Measurements from ENCODE around the gene ST14.
"Not testable (repeated sequence)": the region's sequence is repeated elsewhere in the genome, so short reads cannot be mapped to it uniquely, and the experiment has no call there.

Gene ST14

GRCh38 chr11:130237282-130238006, 77.9 kb downstream of the ST14 start:
- no peak for DNase-seq

GRCh38 chr11:130241713-130242112, 82.1 kb downstream of the ST14 start:
- no peak for DNase-seq

GRCh38 chr11:130243816-130244215, 84.2 kb downstream of the ST14 start:
- DNase-seq = no peak

- DNase-seq = no peak
Measured at GRCh38 chr11:130244848-130245247, 85.3 kb downstream of the ST14 start.

- DNase-seq = not testable (repeated sequence)
Measured at GRCh38 chr11:130245375-130245774, 85.8 kb downstream of the ST14 start.

DNA sequence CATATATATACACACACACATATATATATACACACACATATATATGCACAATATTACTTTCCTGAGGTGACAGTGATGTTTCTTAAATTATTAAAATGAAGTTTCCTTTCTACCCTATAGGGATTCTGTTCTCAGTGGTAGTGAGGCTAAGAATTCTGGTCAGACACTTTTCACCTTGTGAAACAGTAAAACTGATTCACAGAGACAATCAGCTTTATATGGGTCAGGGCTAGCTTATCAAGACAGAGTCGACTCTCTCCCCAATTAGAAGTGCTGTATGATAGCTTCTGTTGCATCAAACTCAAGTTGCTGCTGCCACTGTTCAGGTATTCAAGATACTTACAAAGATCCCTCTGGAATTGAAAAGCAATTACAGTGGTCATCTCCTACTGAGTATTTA, 86.7 kb downstream of the ST14 start:
- no peak for DNase-seq

DNA sequence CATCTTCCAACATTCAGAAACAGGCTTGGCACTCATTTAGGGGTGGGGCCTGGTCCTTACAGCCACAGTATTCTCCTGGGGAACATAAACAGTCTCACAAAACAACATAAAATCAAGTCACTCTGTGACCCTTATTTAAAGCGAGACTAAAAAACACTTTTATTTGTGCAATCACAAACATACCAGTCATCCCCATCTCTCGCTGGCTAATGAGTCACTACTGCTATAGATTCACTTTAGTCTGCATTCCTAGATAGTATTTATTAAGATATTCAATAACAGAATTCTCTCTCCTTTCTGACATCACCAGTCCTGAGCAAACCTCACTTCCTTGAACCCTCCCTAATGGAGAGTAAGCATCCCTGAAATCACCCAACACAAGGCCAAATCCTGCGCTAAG, 87.2 kb downstream of the ST14 start:
- DNase-seq = no peak

DNA sequence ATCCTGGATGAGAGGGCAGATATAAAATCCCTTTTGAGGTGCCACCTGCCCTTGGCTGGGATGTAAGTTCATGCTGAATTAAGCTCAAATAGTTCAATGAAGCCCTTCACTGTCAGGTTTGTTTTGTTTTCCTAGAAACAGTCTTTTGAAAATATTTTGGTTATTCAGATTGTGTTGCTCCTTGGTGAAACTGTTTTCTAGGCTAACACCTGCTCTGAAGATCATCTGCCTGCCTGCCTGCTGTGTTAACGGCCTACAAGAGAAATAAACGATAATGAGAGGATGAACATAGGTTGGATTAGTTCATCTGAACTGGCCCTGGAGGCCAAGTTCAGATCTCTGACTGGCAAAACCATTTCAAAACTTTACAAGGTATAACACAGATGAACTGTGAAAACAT, 87.7 kb downstream of the ST14 start:
- no peak for DNase-seq

- DNase-seq = no peak
Measured at GRCh38 chr11:130249371-130249770, 89.8 kb downstream of the ST14 start.

GRCh38 chr11:130249929-130250328, 90.3 kb downstream of the ST14 start:
- DNase-seq = not testable (repeated sequence)

- not testable (repeated sequence) for DNase-seq
Measured at GRCh38 chr11:130251763-130252162, 92.2 kb downstream of the ST14 start.
